Esophagus muscularis mucosa (tissue), 4 donors: ENCODE results near the gene PRDM16. TPM values are rescaled to one million over a fixed set of nuclear protein-coding genes. Genes with fewer than 3 reads are reported as not detected.

Source experiments
- DNase-seq: peaks from one replicate; pipeline ENCODE4 v3.0.0-alpha.2; 2017; ENCODE audit errors: extremely low spot score
- H3K27ac ChIP-seq, 4 donors: fragments of 200-600 bp; sonication (generic); replicated peaks in 1 of 4; 1 replicate in 3 of 4; 2 replicates in 1 of 4; pipeline ENCODE4 v1.5.1; 2016 to 2019; ENCODE audit warnings: mild to moderate bottlenecking in 1 of 4
- H3K27me3 ChIP-seq, 4 donors: fragments of 200-600 bp; sonication (generic); one replicate each; pipeline versions ENCODE4 v1.5.1 to v1.6.0; 2016 to 2019
- H3K36me3 ChIP-seq, 4 donors: fragments of 200-600 bp; sonication (generic); one replicate each; pipeline ENCODE4 v1.5.1; 2016 to 2019
- H3K4me1 ChIP-seq, 4 donors: fragments of 200-600 bp; sonication (generic); one replicate each; pipeline ENCODE4 v1.5.1; 2016 to 2019
- H3K4me3 ChIP-seq, 4 donors: fragments of 200-600 bp; sonication (generic); 1 replicate in 2 of 4; 2 replicates in 2 of 4; pipeline ENCODE4 v1.5.1; 2016 to 2019; ENCODE audit warnings: mild to moderate bottlenecking in 4 of 4, moderate library complexity in 1 of 4
- H3K9me3 ChIP-seq, 4 donors: fragments of 200-600 bp; sonication (generic); 1 replicate in 3 of 4; 2 replicates in 1 of 4; pipeline ENCODE4 v1.5.1; 2016 to 2019
- EP300 ChIP-seq: sonication (generic); formaldehyde crosslinking; IDR thresholded peaks from one replicate; pipeline ENCODE4 v1.6.1; 2017; ENCODE audit warnings: antibody characterized with exemption
- POLR2A ChIP-seq: fragments of 450-650 bp; IDR thresholded peaks from one replicate; pipeline ENCODE4 v1.6.1; 2017; ENCODE audit warnings: antibody characterized with exemption, moderate library complexity, mild to moderate bottlenecking, low read depth
- POLR2AphosphoS5 ChIP-seq, 2 donors: sonication (generic); formaldehyde crosslinking; IDR thresholded peaks; one replicate each; pipeline ENCODE4 v1.6.1; 2017; ENCODE audit warnings: antibody characterized with exemption in 2 of 2
- WGBS: methylation state at CpG from one replicate; pipeline ENCODE4 v1.1.5; 2018; 5-methylcytosine and 5-hydroxymethylcytosine counted together
- intact Hi-C: fragments of 100-400 bp; cut with DNase I; formaldehyde crosslinking; loops from one replicate; pipeline ENCODE4 v1.15.1; 2023
- total RNA-seq, 4 donors: library from RNA; depleted of rRNA; stranded (reverse); fragments of >200 nt; gene quantifications; one replicate each; pipeline versions ENCODE4 v1.1.0 to v1.2.1, GENCODE V29; 2016
- TF ChIP-seq, protein P1 (sequence below), 3 experiments: fragments of 200-600 bp in 2 of 3; fragments of 450-650 bp in 1 of 3; sonication (generic) in 2 of 3; IDR thresholded peaks; one replicate each; pipeline ENCODE4 v1.5.1; 2017 to 2019; ENCODE audit warnings: antibody characterized with exemption in 3 of 3, mild to moderate bottlenecking in 2 of 3, moderate library complexity in 1 of 3

Gene PRDM16
- total RNA-seq, 4 donors from 2014 or later, result 1.2 to 4.4 (median 2.2) TPM

DNA sequence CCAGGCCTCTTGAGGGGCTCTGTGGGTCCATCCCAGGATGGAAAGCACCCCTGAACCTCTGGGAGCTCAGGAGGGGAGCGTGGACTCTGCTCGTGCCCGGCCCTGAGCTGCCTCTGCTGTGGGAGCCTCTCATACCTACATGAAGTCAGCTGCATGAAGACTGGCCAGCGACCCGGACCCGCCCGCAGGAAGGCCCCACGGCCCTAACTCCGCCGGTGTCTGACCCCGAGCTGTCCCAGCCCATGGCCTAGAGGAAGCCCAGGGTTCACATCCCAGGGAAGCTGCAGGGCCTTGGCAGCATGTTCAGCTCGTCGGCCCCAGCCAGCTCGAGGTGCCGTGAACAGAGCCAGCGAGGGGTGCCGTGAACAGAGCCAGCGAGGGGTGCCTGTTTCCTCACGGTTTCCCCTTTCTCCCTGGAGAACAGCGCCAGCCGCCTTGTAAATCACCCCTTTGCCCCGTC, 207.4 kb downstream of the PRDM16 start:
- H3K27ac ChIP-seq, result peak overlapping the region in 1 of 4 donors; percentile 14
- H3K4me1 ChIP-seq, result peaks cover 0 to 5% (median 0%) of the 10 kb centered on the region in 4 donors
- peaks cover 0 to 70% (median 0%) of the 10 kb centered on the region in 4 donors for H3K27me3 ChIP-seq
- intact Hi-C loops, result no loop called here
- DNase-seq, result no peak
- H3K4me3 ChIP-seq, result no peak overlapping the region
- WGBS, result 86% methylated on average over 15 of the region's 22 CpGs
- H3K36me3 ChIP-seq, result no peaks in the 10 kb centered on the region
- TF ChIP-seq POLR2A (no peak), EP300 (no peak), POLR2AphosphoS5 (IDR thresholded peaks at IDR 0.05) (no peak)
- TF ChIP-seq, protein P1, sequence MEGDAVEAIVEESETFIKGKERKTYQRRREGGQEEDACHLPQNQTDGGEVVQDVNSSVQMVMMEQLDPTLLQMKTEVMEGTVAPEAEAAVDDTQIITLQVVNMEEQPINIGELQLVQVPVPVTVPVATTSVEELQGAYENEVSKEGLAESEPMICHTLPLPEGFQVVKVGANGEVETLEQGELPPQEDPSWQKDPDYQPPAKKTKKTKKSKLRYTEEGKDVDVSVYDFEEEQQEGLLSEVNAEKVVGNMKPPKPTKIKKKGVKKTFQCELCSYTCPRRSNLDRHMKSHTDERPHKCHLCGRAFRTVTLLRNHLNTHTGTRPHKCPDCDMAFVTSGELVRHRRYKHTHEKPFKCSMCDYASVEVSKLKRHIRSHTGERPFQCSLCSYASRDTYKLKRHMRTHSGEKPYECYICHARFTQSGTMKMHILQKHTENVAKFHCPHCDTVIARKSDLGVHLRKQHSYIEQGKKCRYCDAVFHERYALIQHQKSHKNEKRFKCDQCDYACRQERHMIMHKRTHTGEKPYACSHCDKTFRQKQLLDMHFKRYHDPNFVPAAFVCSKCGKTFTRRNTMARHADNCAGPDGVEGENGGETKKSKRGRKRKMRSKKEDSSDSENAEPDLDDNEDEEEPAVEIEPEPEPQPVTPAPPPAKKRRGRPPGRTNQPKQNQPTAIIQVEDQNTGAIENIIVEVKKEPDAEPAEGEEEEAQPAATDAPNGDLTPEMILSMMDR (IDR thresholded peaks at IDR 0.05), result no peak
- no peaks in the 10 kb centered on the region for H3K9me3 ChIP-seq

DNA sequence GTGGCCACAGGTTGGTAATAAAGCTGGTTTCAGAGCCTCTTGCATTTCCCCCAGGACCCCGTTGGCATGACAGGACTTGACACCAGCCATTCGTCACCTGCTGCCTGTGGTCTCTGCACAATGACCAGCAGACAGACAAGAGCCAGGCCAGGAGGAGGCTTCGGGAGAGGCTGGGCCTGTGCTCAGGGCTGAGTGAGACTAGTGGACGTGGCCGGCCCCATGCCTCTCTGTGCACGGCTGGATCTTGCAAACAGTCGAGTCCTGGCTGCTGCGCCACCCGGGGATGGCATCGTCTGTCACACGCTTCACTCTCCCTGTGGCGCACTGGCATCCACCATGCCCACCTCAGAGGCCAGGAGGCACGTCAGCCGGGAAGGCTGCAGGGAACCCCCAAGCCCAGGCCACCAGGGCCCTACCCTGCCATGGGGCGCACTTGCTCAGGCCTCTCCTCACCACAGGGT, 208.0 kb downstream of the PRDM16 start:
- intact Hi-C loops, result no loop called here
- no peak for DNase-seq
- H3K4me3 ChIP-seq, result no peak overlapping the region
- 84% methylated on average over 5 of the region's 15 CpGs for WGBS
- H3K27me3 ChIP-seq, result peaks cover 0 to 69% (median 0%) of the 10 kb centered on the region in 4 donors
- H3K36me3 ChIP-seq, result no peaks in the 10 kb centered on the region
- H3K27ac ChIP-seq, result no peak overlapping the region
- TF ChIP-seq POLR2AphosphoS5 (IDR thresholded peaks at IDR 0.05) (no peak), POLR2A (no peak), EP300 (no peak)
- TF ChIP-seq, protein P1 (IDR thresholded peaks at IDR 0.05), result no peak
- H3K4me1 ChIP-seq, result peaks cover 0 to 5% (median 0%) of the 10 kb centered on the region in 4 donors
- H3K9me3 ChIP-seq, result no peaks in the 10 kb centered on the region

DNA sequence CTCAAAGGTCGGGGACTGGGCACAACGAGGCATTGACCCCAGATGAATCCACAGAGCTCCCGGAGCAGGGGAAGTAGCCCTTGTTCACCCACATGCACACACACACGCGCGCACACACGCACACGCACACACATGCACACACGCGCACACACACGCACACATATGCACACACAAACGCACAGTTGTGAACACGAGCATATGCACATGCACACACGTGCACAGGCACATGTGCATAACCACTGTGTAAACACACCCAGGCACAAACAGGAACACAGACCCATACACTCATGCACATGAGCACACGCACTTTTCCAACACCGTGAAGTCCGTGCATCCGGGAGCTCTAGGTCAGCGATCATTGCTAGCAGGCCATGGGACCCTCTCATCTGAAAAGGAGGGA, 208.6 kb downstream of the PRDM16 start:
- H3K27ac ChIP-seq, result no peak overlapping the region
- WGBS, result 92% methylated on average over 19 of the region's 19 CpGs
- peaks cover 0 to 5% (median 0%) of the 10 kb centered on the region in 4 donors for H3K4me1 ChIP-seq
- H3K9me3 ChIP-seq, result no peaks in the 10 kb centered on the region
- DNase-seq, result no peak
- no peaks in the 10 kb centered on the region for H3K36me3 ChIP-seq
- H3K4me3 ChIP-seq, result no peak overlapping the region
- TF ChIP-seq, protein P1 (IDR thresholded peaks at IDR 0.05), result no peak
- TF ChIP-seq EP300, result no peak
- no peak for TF ChIP-seq POLR2A
- no peak for TF ChIP-seq POLR2AphosphoS5 (IDR thresholded peaks at IDR 0.05)
- intact Hi-C loops, result no loop called here
- H3K27me3 ChIP-seq, result peaks cover 0 to 69% (median 0%) of the 10 kb centered on the region in 4 donors

DNA sequence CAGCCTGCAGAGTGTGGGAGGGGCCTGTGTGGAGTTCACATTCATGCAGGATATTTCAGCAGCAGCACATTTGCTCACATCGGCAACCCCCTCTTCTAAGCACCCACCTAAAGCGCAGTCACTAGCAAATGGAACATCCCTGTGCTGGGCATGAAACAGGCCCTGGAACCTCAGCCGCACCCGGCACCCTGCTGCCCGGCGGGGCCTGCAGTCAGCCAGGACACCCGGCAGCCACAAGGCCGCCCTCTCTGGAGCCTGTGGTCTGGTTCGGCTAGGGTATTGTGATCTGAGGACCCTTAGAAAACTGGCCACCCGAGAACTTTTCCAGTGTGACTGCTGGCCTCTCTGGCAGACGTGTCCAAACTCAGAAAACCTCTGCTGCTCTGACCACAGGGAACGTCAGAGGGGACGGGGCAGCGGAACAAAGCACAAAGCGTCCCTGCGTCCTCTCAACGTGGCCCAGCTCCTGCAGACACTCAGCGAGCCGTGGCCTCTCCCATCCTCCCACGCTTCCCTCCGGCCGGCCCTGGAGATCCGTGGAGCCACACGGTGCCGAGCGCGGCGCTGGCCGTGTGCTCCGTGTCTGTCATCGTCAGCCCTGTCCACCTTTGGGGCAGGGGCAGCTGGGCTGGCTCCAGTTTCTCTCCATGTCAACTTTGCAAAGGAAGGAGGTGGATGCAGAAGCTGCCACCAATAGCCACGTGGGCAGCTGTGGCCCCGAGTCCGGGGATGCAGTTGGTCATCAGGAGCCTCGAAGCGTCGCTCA, 209.6 kb downstream of the PRDM16 start:
- DNase-seq, result no peak
- 94% methylated on average over 22 of the region's 37 CpGs for WGBS
- no peak overlapping the region for H3K4me3 ChIP-seq
- no peaks in the 10 kb centered on the region for H3K36me3 ChIP-seq
- H3K27me3 ChIP-seq, result peaks cover 0 to 70% (median 0%) of the 10 kb centered on the region in 4 donors
- TF ChIP-seq, protein P1 (IDR thresholded peaks at IDR 0.05), result no peak
- TF ChIP-seq POLR2A (no peak), POLR2AphosphoS5 (IDR thresholded peaks at IDR 0.05) (no peak), EP300 (no peak)
- H3K4me1 ChIP-seq, result peaks cover 1 to 5% (median 2%) of the 10 kb centered on the region in 4 donors
- intact Hi-C loops, result no loop called here
- no peak overlapping the region for H3K27ac ChIP-seq
- H3K9me3 ChIP-seq, result no peaks in the 10 kb centered on the region
